Large intestine (tissue), 3 donors: ENCODE measurements around the gene DGKZ. TPM values are rescaled to one million over a fixed set of nuclear protein-coding genes. Genes with fewer than 3 reads are reported as not detected.

Experiments
- DNase-seq, 2 donors: peaks; one replicate each; pipeline versions ENCODE4 v3.0.0 to v3.0.0-alpha.2; 2013
- H3K27ac ChIP-seq: one replicate; pipeline ENCODE4 v1.5.1; 2013; ENCODE audit warnings: low read length
- H3K27me3 ChIP-seq: 2 replicates; pipeline ENCODE4 v1.6.1; 2013; ENCODE audit warnings: low read length; ENCODE audit not compliant: control insufficient read depth, insufficient read depth
- H3K36me3 ChIP-seq: 2 replicates; pipeline ENCODE4 v1.6.1; 2013; ENCODE audit warnings: low read length; ENCODE audit not compliant: control insufficient read depth, insufficient read depth
- H3K4me1 ChIP-seq: one replicate; pipeline ENCODE4 v1.6.1; 2013; ENCODE audit warnings: low read length; ENCODE audit not compliant: control insufficient read depth, insufficient read depth
- H3K4me3 ChIP-seq: one replicate; pipeline ENCODE4 v1.5.1; 2013; ENCODE audit warnings: low read length
- H3K9me3 ChIP-seq: one replicate; pipeline ENCODE4 v1.6.1; 2013; ENCODE audit warnings: mild to moderate bottlenecking, low read depth, low read length, moderate library complexity; ENCODE audit not compliant: control insufficient read depth
- WGBS: methylation state at CpG from one replicate; pipeline ENCODE4 v1.1.5; 2013; ENCODE audit warnings: low lambda C conversion rate; ENCODE audit not compliant: insufficient coverage; 5-methylcytosine and 5-hydroxymethylcytosine counted together
- polyA plus RNA-seq: library from polyadenylated mRNA; unstranded; fragments of 120-200 nt; gene quantifications from one replicate; pipeline ENCODE4 v1.2.1, GENCODE V29; 2013

DGKZ gene
- polyA plus RNA-seq, 1 donor: 46.9 TPM

DNA sequence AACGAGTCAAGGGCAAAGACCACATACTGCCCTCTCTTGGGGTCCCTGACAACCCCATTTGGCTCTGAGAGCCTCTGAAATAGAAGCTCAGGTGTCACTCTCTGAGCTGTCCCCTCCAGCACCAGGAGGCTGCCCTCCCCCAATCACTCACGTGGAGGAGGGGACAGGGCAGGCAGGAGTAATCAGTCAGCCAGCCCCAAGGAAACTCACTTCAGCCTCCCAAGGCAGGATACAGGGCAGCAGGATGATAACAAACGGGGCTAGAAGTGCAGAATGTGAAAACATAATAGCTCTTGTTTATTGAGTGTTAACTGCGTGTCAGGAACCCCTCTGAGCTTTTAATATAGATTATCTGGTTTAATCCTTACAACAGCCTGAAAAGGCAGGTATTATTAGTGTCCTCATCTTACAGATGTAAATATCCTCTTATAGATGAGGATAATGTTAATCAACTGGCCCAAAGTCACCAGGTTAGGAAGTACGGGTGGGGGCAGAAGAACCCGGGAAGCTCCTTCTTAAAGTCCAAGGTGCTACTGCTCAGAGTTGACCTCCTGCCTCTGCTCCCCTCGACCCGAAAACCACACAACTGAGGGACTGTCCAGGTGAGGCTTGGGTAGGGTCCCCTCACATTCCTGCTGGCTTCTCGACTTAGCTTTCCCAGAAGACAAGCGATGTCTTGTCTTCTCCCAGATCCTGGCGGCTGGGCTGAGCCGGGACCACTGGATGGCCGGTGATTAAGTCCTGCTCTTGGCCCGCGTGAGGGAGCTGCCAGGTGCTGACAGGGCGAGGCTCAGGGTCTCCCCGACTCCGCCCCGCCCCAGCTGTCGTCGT, 41.6 kb downstream of the DGKZ start:
- H3K4me1 ChIP-seq: peaks cover 51% of the 10 kb centered on the region
- no peak overlapping the region for H3K27ac ChIP-seq
- H3K4me3 ChIP-seq: no peak overlapping the region
- H3K27me3 ChIP-seq: peaks cover 54% of the 10 kb centered on the region
- peaks cover 9% of the 10 kb centered on the region for H3K9me3 ChIP-seq
- peaks cover 2% of the 10 kb centered on the region for H3K36me3 ChIP-seq
- no CpG with 5 or more reads among the region's 21 CpGs for WGBS
- DNase-seq: peak in 1 of 2 donors; percentile 25

DNA sequence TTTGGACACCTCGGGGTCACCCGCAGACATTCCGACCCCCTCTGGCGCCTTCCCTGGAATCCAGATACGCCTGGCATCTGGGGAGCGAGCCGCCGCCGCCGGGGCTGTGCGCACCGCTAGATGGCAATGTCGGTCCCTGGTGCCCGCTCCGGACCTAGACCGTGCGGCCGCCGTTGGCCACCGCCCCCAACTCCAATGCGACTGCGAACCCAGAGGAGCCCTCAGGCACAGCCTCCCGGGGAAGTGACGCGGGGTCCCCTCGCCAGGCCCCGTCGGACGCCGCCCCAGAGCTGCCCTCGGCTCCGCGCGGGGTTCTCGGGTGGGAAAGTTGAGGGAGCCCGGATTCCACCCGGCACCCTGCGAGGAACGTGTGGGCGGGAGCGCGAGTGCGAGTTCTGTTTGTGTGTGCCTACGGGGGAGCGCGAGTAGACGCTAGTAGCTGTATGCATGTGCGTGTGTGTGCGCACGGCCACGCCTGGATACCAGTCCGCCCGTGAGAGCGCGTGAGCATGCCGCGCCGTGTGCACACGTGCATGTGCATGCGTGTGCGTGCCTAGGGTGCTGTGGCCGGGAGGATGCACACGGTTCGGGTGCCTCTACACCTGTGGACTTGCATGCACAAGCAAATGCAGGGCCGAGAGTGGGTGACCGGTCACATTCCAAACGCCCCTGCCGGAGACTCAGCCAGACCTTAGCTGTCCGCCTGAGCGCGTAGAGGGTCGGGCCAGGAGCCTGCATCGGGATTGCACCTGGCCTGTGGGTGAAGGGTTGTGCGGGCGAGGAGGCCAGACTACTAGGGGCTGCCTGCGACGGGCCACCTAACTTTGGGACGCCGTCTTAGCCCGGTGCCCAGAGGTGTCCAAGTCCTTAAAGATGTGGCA, 42.4 kb downstream of the DGKZ start:
- no CpG with 5 or more reads among the region's 80 CpGs for WGBS
- peak in 1 of 2 donors; percentile 70 for DNase-seq
- H3K4me1 ChIP-seq: peaks cover 45% of the 10 kb centered on the region
- H3K36me3 ChIP-seq: peaks cover 2% of the 10 kb centered on the region
- H3K4me3 ChIP-seq: peak overlapping the region; percentile 41
- peaks cover 9% of the 10 kb centered on the region for H3K9me3 ChIP-seq
- H3K27me3 ChIP-seq: peaks cover 54% of the 10 kb centered on the region
- no peak overlapping the region for H3K27ac ChIP-seq

DNA sequence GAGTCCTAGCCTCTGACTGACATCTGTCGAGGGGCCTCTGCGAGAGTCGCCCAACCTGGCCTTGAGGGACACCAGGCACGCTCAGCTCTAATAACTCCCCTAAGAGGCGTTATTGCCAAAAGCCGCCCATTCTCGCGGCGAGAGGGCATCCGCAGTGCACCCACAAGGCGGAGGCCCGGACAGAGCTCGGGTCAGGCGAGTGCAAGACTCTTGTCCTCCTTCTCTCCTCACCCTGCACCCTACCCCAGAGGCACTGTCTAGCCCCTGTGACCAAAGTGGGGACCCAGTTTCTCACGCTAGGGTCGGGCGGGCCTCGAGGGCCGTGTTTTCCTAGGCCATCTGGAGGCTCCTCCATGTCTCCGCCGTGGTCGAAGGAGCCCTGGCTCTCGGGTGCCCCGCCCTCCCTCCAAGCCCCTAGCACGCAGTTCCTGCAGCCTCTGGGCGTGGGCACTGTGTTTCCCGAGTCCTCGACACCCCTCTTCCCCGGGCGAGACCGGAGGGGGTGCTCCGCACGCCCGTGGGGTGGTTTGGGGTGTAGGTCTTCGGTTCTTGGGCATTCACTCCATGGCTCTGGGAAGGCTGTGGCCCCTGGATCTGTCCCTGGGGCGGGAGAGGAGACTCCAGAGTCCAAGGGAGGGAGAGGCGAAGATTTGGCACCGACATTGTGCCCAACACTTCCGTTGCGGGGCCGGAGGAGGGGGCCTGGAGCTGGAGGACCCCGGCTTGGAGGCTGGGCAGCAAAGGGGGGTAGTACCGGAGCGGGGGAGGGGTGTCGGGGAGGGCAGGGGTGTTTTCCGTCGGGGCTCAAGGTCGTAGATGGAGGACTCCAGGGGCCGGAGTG, 43.3 kb downstream of the DGKZ start:
- Histone ChIP-seq H3K36me3 (no peaks in the 10 kb centered on the region), H3K4me3 (peak overlapping the region; percentile 41), H3K27ac (no peak overlapping the region), H3K27me3 (peaks cover 54% of the 10 kb centered on the region), H3K9me3 (peaks cover 9% of the 10 kb centered on the region), H3K4me1 (peaks cover 45% of the 10 kb centered on the region)
- no peak for DNase-seq
- no CpG with 5 or more reads among the region's 49 CpGs for WGBS

DNA sequence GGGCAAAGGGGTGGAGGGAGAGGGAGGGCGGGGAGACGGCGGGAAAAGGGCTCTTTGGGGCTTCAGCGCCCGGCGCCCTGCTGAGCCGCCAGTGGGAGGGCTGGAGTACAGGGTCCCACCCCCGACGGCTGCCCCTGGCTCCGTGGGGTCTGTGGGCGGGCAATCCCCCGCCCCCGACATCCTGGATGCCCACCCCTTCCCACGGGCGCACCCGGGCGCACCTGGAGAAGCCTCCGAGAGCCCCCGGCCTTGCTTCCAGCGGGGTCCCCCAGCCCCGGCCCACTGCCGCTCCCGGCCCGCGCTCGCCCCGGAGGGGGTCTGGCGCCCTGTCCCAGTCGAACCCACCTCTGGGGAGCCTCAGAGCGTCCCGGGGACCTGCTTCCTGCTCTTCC, 43.9 kb downstream of the DGKZ start:
- DNase-seq: no peak
- H3K36me3 ChIP-seq: peaks cover 4% of the 10 kb centered on the region
- peak overlapping the region; percentile 14 for H3K4me3 ChIP-seq
- WGBS: no CpG with 5 or more reads among the region's 31 CpGs
- H3K27ac ChIP-seq: no peak overlapping the region
- peaks cover 51% of the 10 kb centered on the region for H3K27me3 ChIP-seq
- peaks cover 9% of the 10 kb centered on the region for H3K9me3 ChIP-seq
- peaks cover 45% of the 10 kb centered on the region for H3K4me1 ChIP-seq

DNA sequence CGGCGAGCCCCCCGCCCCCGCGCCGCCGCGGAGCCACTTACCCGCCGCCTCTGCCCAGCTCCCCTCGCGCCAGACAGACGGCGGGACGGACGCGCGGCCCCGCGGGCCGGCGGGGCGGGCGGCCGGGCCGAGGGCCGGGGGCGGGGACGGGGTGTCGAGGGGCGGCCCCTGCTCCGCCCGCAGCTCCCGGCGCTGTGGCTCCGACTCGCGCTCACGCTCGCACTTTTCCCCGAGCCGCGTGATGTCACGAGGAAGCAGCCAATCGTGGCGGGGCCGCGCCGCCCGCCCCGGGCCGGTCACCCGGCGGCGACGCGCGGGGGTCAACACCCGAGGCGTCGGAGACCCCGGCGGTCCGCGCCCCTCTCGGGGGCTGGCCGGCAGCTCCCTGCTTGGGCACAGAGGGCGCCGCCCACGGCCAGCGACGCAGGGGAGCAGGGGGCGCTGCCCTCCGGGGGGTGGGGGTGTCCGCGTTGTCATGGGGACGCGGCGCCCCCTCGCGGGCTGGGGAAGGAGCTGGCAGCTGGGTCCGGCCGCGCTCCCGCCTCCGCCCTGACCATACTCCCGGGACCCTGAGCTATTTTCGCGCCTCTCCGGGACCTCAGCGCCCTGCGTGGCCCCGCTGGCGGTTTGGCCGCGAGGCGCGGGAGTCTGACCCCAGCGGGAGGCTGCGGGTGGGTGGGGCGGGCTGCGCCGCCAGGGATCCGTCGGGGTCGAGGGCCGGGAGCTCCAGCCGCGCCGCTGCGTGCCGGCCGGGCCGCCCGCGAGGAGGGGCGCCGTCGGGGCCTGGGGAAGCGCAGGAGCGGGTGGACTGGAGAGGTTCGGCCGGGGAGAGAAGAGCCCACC, 44.5 kb downstream of the DGKZ start, which contains the start of gene CHRM4:
Gene CHRM4, minus strand, starts transcription at position 199 of the 843 bp plus-strand sequence. CDS start 5,219 bp downstream, outside the sequence.
- peak within 1 kb of the TSS; percentile 56 for H3K4me3 ChIP-seq
- peak in 1 of 2 donors; percentile 69 for DNase-seq
- peaks cover 9% of the 10 kb centered on the region for H3K9me3 ChIP-seq
- H3K36me3 ChIP-seq: peaks cover 11% of the 10 kb centered on the region
- peak within 1 kb of the TSS; percentile 36 for H3K27ac ChIP-seq
- H3K27me3 ChIP-seq: peaks cover 46% of the 10 kb centered on the region
- H3K4me1 ChIP-seq: peaks cover 45% of the 10 kb centered on the region
- WGBS: no CpG with 5 or more reads among the region's 123 CpGs

DNA sequence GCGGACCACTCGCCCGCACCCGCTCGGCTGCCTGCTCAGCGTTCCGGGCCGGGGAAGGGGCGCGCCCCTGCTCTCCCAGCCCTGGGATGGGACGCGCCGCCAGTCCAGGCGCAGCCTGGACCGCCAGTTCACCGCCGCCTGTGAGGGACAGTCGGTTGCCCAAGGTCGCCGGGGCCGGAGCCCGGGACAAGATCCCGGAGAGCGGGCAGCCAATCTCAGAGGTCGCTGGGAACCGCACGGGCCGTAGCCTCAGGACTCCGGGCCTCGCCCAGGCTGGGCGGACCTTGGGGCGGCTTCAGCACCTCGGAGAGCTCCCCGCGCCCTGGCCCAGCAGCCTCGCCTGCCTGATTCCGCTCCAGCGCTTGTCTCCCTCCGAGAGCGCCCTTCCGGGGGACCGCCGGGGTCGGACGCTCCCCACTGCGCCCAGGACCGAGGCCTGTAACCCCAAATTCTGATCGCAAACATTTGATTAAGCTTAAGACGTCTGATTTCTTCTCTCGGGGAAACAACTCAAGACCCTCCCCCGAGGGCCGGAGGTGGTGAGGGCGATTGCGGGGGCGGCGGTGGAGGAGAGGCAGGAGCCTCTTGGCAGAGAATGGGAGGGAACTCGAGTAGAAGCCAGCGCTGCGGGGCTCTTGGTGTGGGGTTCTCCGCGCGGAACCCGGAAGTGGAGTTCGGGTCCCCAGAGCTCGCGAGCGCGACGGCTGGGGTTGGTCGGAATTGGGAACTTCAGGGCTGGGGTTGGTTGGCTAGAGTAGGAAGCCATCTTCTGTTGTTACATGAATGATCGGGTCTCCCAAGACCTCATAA, 45.4 kb downstream of the DGKZ start:
- peak; percentile 83 to 85 for DNase-seq
- Histone ChIP-seq H3K9me3 (peaks cover 9% of the 10 kb centered on the region), H3K36me3 (peaks cover 19% of the 10 kb centered on the region), H3K27me3 (peaks cover 38% of the 10 kb centered on the region), H3K4me1 (peaks cover 42% of the 10 kb centered on the region), H3K4me3 (peak overlapping the region; percentile 56), H3K27ac (peak overlapping the region; percentile 36)
- WGBS: no CpG with 5 or more reads among the region's 71 CpGs

DNA sequence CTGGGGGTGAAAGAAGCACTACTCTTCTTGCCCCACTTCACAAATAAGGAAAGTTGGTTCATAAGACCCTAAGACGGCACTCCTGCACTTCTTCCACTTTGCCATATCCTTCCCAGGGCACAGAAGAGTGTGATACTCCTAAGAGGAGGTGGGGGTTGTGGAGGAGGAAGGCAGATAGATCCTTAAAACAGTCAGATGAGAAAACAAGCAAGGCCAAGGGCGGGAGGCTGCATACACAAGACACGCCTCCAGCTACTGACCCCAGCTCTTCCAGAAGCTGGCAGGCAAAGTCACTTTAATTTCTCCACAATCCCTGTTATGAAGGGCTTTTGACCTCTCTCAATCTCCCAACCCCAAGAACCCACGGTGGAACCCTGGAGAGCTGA, 46.0 kb downstream of the DGKZ start:
- no CpG with 5 or more reads among the region's 4 CpGs for WGBS
- H3K4me1 ChIP-seq: peaks cover 37% of the 10 kb centered on the region
- peaks cover 24% of the 10 kb centered on the region for H3K36me3 ChIP-seq
- H3K27ac ChIP-seq: no peak overlapping the region
- H3K4me3 ChIP-seq: peak overlapping the region; percentile 56
- peaks cover 32% of the 10 kb centered on the region for H3K27me3 ChIP-seq
- DNase-seq: no peak
- peaks cover 9% of the 10 kb centered on the region for H3K9me3 ChIP-seq

DNA sequence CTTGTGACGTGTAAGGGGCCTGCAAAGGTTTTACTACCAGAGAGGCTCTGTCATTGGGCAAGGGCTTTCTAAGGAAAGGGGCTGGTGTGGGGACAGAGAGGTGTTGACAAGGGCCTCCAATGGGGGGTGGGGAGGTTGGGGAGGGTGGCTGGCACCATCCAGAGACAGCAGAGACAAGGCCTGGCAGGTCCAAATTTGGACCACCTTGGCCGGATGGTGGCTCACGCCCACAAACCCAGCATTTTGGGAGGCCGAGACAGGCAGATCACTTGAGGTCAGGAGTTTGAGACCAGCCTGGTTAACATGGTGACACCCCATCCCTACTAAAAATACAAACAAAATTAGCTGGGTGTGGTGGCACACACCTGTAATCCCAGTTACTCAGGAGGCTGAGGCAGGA, 46.5 kb downstream of the DGKZ start:
- H3K36me3 ChIP-seq: peaks cover 24% of the 10 kb centered on the region
- no peak overlapping the region for H3K27ac ChIP-seq
- peaks cover 32% of the 10 kb centered on the region for H3K4me1 ChIP-seq
- WGBS: no CpG with 5 or more reads among the region's 4 CpGs
- H3K27me3 ChIP-seq: peaks cover 27% of the 10 kb centered on the region
- no peak overlapping the region for H3K4me3 ChIP-seq
- H3K9me3 ChIP-seq: peaks cover 9% of the 10 kb centered on the region
- DNase-seq: peak in 1 of 2 donors; percentile 41

DNA sequence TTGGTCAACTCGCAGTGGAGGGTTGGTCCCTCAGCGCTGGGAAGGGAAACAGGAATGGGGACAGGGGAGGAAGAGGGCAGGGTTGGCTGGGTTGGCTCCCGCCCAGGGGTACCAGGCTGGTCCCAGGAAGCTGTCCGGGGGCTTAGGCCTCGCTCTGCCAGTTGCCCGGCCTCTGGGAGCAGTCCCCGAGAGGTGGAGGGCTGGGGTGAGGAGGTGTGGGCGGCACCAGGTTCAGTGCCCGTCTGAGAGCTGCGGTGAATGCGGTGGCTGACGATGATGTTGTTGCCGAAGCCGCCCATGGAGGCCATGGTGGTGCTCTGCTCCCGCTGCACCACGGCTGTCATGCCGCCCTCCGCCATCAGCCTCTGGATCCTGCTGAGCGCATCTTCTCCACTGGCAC, 50.3 kb downstream of the DGKZ start:
- H3K4me1 ChIP-seq: peaks cover 13% of the 10 kb centered on the region
- WGBS: no CpG with 5 or more reads among the region's 19 CpGs
- H3K9me3 ChIP-seq: peaks cover 3% of the 10 kb centered on the region
- peaks cover 38% of the 10 kb centered on the region for H3K36me3 ChIP-seq
- DNase-seq: no peak
- no peak overlapping the region for H3K27ac ChIP-seq
- no peak overlapping the region for H3K4me3 ChIP-seq
- no peaks in the 10 kb centered on the region for H3K27me3 ChIP-seq
